Stimulated activated CD4-positive, alpha-beta T cell treated with anti-CD3 and anti-CD28 coated beads, Interleukin-12 subunit alpha, Interleukin-12 subunit beta, amount 100 ng/mL, for 48 hours (primary cell): ENCODE data around the gene ADAMTS3.

Source experiments
- DNase-seq, 3 donors: peaks; one replicate each; pipeline ENCODE4 v3.0.0-alpha.2; 2020; ENCODE audit warnings: low read depth in 2 of 3, low spot score in 1 of 3

ADAMTS3 gene

GRCh38 chr4:72302981-72303704, 265.9 kb downstream of the ADAMTS3 start:
- peak; percentile 1 to 51 (median 4) for DNase-seq

GRCh38 chr4:72301759-72302158, 267.3 kb downstream of the ADAMTS3 start:
- no peak for DNase-seq

- no peak for DNase-seq
Observed at GRCh38 chr4:72300126-72300525, 268.9 kb downstream of the ADAMTS3 start.

GRCh38 chr4:72295966-72296557, 273.0 kb downstream of the ADAMTS3 start:
- DNase-seq, result no peak

- no peak for DNase-seq
Observed at GRCh38 chr4:72290737-72291136, 278.3 kb downstream of the ADAMTS3 start.

GRCh38 chr4:72286910-72287309, 282.1 kb downstream of the ADAMTS3 start:
- DNase-seq, result no peak

- DNase-seq, result no peak
Observed at GRCh38 chr4:72286185-72286584, 282.8 kb downstream of the ADAMTS3 start.

GRCh38 chr4:72283357-72283756, 285.7 kb downstream of the ADAMTS3 start:
- DNase-seq, result no peak

- no peak for DNase-seq
Observed at GRCh38 chr4:72280252-72280651, 288.8 kb downstream of the ADAMTS3 start.

- no peak for DNase-seq
Observed at GRCh38 chr4:72275381-72275780, 293.6 kb downstream of the ADAMTS3 start.

GRCh38 chr4:72274251-72274650, 294.8 kb downstream of the ADAMTS3 start:
- no peak for DNase-seq

GRCh38 chr4:72255269-72255668, 313.8 kb downstream of the ADAMTS3 start:
- DNase-seq, result no peak

GRCh38 chr4:72243641-72244040, 325.4 kb downstream of the ADAMTS3 start:
- DNase-seq, result no peak

GRCh38 chr4:72239487-72240116, 329.4 kb downstream of the ADAMTS3 start:
- DNase-seq, result no peak
